ENCODE measurements around the gene FMNL2.
"Not testable (repeated sequence)": the region's sequence is repeated elsewhere in the genome, so short reads cannot be mapped to it uniquely, and the experiment has no call there.

FMNL2 gene

GRCh38 chr2:152369176-152369860 is 34.3 kb downstream of the FMNL2 start:
- no peak for DNase-seq (ENCODE audit: extremely low spot score, insufficient read length, low read depth)
- no peak for FAIRE-seq

DNA sequence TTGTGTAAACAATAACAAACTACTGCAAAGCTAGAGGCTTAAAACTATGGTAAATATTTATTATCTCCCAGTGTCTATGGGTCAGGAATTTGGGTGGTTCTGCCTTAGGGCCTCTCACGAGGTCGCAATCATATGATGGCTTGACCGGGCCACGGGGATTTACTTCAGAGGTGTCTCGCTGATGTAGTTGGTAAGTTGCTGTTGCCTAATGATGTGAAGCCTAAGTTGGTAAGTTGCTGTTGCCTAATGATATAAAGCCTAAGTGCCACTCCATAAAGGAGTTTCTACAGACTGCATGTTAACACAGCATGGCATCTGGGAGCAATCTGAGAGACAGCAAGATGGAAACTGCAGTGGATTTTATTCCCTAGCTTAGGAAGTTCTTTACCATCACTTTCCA is 35.8 kb downstream of the FMNL2 start:
- FAIRE-seq (no peak), DNase-seq (ENCODE audit: extremely low spot score, insufficient read length, low read depth) (no peak)

- FAIRE-seq: no peak
- DNase-seq (ENCODE audit: extremely low spot score, insufficient read length, low read depth): no peak
Observed at GRCh38 chr2:152372438-152372984, 37.5 kb downstream of the FMNL2 start.

- FAIRE-seq (no peak), DNase-seq (ENCODE audit: extremely low spot score, insufficient read length, low read depth) (no peak)
Observed at GRCh38 chr2:152375174-152375573, 40.2 kb downstream of the FMNL2 start.

DNA sequence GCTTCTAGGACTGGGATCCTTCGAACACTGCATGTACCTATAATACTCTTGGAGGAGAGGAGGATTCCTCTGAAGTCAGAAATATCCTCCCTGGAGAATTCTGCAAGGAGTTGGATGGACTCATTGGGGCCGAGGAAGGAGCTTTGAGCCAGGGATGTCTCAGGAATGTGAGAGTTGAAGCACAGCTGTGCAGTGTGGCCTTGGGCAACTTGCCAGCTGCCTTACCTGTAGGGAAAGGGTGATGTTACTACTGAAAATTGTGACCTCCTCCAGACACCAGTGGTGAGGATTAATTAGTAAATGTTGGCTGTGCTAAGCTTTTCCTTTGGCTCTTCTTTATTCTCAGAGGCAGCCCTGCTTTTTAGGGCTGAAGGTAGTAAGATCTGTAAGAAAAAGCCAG is 41.4 kb downstream of the FMNL2 start:
- DNase-seq (ENCODE audit: extremely low spot score, insufficient read length, low read depth) (no peak), FAIRE-seq (no peak)

DNA sequence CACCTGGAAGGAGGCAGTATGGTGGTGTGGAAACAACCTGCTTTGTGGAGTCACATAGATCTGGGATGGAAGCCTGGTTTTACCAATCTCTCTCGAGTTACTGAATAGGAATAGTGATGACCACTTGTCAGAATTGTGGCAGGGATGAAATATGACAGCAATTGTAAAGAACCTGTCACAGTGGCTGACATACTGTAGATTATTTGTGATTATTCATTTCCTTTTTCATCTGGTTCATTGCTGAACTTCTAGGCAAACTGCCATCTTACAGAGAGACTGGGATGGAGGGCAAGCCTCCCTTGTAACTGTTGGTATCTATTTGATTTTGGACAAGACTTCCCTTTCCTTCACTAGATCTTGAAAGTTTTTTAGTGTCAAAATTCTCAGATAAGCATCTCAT is 42.0 kb downstream of the FMNL2 start:
- no peak for DNase-seq (ENCODE audit: extremely low spot score, insufficient read length, low read depth)

GRCh38 chr2:152379089-152379488 is 44.1 kb downstream of the FMNL2 start:
- FAIRE-seq (no peak), DNase-seq (ENCODE audit: extremely low spot score, insufficient read length, low read depth) (no peak)

More for the DNA sequence above, 42.0 kb downstream of the FMNL2 start:
- no peak for FAIRE-seq

DNA sequence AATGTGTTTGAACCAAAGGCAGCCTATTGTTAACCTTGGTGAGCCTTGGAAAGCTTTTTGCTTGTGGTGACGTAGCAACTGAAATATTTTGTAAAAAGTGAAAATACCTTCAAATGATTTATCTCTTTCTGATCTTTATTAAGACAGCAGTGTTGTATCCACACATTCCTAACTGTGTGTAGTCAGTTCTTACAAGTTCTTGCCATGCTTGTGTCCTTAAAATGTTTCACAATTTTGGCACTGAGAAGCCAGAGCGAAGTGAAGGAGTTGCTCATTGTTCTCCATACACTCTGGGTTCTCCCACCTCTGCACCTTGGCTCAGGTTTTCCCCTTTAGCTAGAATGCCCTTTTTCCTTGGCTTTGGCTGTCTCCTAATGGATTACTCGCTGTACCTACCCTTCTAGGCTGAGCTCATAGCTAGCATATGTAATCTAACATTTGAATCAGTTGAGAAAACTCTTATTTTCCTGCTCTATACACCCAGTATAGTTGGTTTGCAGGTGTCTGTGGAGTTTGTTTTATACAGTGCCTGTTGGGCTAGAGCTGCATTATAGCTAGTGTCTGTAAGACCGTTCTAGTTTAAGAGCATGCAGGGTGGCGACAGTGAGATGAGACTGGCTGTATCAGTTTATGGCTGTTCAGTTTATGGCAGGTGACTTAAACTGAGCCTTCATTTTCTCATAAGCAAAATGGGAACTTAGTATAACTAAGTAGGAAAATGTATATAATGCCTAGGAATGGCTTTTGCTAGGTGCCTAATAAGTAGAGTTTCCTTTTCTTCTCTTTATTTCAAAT is 45.5 kb downstream of the FMNL2 start:
- FAIRE-seq (no peak), DNase-seq (ENCODE audit: extremely low spot score, insufficient read length, low read depth) (no peak)

GRCh38 chr2:152383702-152384101 is 48.7 kb downstream of the FMNL2 start:
- FAIRE-seq: no peak
- no peak for DNase-seq (ENCODE audit: extremely low spot score, insufficient read length, low read depth)

GRCh38 chr2:152384992-152385391 is 50.0 kb downstream of the FMNL2 start:
- FAIRE-seq: no peak
- DNase-seq (ENCODE audit: extremely low spot score, insufficient read length, low read depth): no peak

- no peak for FAIRE-seq
- no peak for DNase-seq (ENCODE audit: extremely low spot score, insufficient read length, low read depth)
Observed at GRCh38 chr2:152385650-152386049, 50.7 kb downstream of the FMNL2 start.

DNA sequence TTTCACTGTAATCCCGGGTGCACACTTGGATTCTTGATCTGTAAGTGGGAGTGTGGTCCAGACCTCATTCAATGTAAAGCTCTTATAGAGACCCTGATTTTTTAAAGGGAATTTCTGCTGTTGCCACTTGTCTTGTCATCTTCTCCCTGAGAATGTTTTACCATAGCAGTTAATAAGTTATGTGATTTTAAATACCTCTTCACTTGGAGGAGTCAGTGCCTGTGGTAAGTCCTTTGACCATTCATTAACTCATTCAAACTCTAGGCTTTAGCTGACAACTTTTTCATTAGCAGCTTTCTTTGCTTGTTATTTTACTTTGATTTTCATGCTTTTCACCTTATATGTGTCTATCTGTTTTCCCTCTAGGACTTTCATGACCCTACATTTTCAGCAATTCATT is 51.3 kb downstream of the FMNL2 start:
- FAIRE-seq (no peak), DNase-seq (ENCODE audit: extremely low spot score, insufficient read length, low read depth) (no peak)

DNA sequence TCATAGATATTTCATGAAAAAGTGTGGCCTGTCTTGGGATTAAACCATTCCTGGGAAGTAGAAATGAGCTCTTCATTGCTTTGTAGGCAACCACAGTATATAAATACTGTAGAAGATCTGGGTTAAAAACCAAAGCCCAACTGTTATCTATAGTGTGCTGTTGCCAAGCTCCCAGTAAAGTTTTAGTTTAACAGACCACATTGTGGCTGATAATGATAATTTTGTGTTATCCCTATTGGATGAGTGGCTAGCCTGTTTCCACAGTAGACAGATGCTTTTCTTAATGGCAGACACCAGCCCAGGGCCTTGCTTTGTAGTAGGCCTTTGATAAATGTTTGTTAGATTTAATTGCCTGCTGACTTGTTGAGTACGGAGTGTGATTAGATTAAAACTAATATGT is 52.1 kb downstream of the FMNL2 start:
- FAIRE-seq: no peak
- DNase-seq (ENCODE audit: extremely low spot score, insufficient read length, low read depth): no peak

DNA sequence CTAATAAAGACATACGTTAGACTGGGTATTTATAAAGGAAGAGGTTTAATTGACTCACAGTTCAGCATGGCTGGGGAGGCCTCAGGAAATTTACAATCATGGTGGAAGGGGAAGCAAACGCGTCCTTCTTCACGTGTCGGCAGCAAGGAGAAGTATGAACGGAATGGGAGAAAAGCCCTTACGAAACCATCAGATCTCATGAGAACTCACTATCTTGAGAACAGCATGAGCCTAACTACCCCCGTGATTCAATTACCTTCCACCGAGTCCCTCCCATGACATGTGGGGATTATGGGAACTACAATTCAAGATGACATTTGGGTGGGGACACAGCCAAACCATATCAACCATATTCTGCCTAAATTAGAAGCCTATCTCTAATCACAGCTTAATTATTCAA is 53.3 kb downstream of the FMNL2 start:
- not testable (repeated sequence) for DNase-seq (ENCODE audit: extremely low spot score, insufficient read length, low read depth); FAIRE-seq

GRCh38 chr2:152389483-152389882 is 54.5 kb downstream of the FMNL2 start:
- no peak for FAIRE-seq

GRCh38 chr2:152390837-152391236 is 55.9 kb downstream of the FMNL2 start:
- FAIRE-seq (no peak), DNase-seq (ENCODE audit: extremely low spot score, insufficient read length, low read depth) (no peak)

More at GRCh38 chr2:152389483-152389882, 54.5 kb downstream of the FMNL2 start:
- DNase-seq (ENCODE audit: extremely low spot score, insufficient read length, low read depth): no peak

DNA sequence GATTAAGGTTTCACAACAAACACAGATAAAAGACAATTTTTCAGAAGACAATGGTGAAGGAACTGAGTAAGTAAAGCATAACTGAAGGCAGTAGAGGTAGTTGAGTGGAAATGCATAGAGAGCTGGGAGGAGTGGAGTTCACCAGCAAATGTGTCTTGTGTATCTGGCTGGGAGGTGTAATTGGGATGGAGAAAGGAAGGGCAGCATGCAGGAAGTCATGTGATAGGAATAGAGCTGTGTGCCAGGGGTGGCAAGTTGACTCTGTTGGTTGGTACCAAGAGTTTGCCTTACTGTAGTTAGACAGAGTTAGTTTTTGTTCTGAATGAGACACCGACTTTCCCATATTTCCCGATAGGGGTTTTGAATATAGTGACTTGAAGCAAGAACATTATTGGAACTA is 56.3 kb downstream of the FMNL2 start:
- no peak for FAIRE-seq
- DNase-seq (ENCODE audit: extremely low spot score, insufficient read length, low read depth): no peak

- DNase-seq (ENCODE audit: extremely low spot score, insufficient read length, low read depth): no peak
- FAIRE-seq: no peak
Observed at GRCh38 chr2:152393377-152393776, 58.4 kb downstream of the FMNL2 start.

DNA sequence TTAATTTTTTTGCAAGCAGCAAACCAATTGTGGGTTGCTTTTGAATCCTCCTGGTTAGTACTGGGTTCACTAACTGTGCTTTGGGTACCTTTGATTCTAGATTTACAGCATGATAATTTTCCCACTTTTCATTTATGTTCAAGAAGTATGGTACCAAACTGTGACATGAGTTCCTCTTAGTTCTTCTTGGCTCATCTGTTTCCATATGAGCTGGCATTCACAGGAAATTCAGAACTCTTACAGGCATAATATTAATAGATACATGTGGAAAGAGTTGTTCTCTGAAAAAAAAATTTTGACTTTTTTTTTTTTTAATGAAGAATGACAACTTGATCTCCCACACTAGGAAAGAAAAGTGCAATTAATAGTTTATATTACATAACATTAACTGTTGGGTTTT is 59.4 kb downstream of the FMNL2 start:
- FAIRE-seq: no peak

DNA sequence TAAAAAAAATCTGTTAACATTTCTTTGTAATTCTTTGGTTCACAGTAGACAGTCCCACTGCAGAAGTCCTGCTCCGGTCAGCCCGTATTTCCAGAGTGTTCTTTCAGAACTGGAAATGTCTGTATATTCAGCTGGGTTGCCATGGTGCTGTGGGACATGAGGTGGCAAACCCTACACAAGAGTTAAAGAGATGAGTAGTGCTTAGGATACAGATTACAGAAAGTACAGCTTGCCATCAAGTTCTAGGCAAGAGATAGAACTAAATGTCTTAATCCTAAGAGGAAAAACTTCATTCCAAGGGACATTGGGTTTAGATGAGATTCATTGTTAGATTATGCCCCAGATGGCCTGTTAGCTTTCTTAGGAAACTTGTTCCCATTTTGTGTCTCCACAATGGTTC is 60.1 kb downstream of the FMNL2 start:
- FAIRE-seq: no peak

More for the DNA sequence above, 59.4 kb downstream of the FMNL2 start:
- DNase-seq (ENCODE audit: extremely low spot score, insufficient read length, low read depth): no peak

DNA sequence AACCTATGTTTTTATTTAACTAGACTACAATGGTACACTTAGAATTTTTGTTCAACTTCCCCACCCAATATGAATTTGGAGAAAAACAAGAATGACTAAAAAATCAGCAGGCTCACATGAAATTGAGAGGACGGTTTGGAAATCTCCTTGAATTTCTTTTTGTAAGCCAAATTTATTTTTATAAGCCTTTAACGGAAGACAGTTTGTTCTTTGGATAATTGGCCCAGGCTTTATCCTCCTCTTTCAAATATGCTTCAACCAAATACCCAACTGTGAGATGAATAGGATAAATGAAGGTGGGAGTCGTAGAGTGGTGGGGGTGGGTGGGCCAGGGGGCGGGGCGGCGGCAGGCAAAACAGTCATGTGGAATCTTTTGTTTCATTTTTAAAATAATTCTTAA is 60.6 kb downstream of the FMNL2 start:
- FAIRE-seq: no peak
- DNase-seq (ENCODE audit: extremely low spot score, insufficient read length, low read depth): no peak

More for the DNA sequence above, 60.1 kb downstream of the FMNL2 start:
- DNase-seq (ENCODE audit: extremely low spot score, insufficient read length, low read depth): no peak

All from GM18507 (cell line).